ENCODE data around the gene HDAC9. TPM values are rescaled to one million over a fixed set of nuclear protein-coding genes. Genes with fewer than 3 reads are reported as not detected.

The HDAC9 gene
- total RNA-seq, 1 experiment from 2014 or later: 22.6 TPM

DNA sequence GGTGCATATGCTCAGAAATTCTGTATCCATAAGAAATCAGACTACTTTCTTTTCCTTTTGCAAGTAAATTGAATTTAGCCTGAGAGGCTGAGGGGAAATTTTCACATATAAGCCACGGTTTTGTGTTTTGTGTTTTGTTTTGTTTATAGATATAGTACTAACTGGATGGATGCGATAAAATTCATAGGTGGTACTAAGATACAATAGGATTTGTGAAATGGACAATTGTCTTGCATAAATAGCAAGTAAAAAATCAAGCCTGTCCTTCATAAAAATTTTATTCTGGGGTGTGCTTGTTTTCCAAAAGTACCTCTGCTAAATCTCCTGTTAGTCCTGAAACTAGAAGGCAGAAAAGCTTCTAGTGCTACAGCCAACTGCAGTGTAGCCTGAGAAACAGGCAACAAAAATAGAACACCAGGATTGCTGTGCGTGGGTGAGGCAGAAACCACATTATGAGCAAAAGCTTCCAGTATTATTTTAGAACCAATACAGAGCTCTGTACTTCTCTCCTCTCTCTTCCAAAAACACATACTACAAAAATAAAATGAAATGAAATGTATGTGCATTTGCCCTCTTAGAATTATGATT is 634 bp upstream of the HDAC9 start:
- DNase-seq (ENCODE audit: low read depth): peak; percentile 55

DNA sequence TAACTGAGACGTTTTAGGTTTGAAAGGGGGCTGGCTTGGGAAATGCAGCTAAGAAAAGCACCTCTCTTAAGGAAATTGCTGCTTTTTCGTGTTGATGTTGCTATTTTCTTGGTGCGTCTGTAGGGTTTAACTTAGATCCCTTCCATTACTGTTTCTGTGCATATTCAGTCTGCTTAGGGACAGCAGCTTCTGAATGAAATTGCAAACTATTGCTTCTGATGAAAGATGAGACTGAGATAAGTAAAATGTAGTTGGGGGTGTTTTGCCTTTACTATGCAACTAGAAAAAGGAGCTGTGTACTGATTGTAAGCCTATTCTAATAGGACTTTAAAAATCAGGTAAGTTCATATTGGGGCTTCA is 772 bp downstream of the HDAC9 start:
- DNase-seq (ENCODE audit: low read depth): no peak

DNA sequence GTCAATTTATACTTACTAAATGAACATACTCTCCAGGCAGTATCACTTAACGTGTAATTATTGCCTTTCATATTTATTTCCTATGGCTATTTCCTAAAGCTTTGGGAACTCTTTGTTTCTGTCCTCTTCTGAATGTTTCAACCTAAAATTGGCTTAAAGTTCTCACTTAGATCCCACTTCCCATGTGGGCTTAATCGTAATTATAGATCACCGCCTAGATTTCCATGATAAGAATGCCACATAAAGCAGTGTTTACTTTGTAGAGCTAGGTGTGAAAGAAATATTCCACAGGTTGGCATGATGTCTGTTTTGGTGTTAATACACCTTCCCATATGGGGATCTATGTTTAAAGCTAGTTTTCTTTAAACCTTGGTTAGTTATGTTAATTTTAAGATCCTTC is 1.5 kb downstream of the HDAC9 start:
- no peak for DNase-seq (ENCODE audit: low read depth)

DNA sequence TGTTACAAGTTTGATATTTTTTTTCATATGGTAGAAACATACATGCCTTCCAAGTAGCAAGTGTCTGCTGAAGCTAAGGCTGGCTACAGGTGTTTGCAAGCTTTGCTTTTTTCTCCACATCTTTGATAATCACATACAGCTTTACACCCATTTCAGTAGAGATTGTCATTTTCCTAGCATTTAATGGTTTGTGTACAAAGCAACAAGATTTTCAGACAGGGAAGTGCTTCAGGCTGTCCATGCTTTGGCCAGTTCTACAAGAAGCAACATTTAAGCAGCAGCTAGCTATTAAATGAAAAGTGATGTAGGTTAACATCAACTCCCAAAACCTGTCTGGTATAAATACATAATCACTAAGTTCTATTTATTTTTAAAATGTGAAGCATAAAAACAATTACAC is 2.3 kb downstream of the HDAC9 start:
- no peak for DNase-seq (ENCODE audit: low read depth)

DNA sequence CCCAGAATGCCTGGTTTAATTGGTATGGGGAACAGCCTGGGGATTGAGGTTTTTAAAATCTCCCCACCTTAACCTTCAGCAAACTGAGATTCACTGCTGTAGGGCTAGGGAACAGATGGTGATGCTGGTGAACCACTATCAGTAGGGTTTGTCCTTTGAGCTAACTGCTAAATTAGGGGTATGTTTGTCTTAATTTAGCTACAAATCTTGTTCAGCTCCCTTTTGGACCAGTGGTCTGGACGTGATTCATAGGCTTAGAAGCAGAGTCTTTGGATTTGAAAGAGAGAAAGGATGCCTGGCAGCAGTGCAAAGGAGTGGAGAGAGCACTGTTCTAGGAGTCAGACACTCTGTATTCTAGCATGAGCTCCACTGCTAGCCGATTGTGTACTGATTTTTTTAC is 2.8 kb downstream of the HDAC9 start:
- no peak for DNase-seq (ENCODE audit: low read depth)

DNA sequence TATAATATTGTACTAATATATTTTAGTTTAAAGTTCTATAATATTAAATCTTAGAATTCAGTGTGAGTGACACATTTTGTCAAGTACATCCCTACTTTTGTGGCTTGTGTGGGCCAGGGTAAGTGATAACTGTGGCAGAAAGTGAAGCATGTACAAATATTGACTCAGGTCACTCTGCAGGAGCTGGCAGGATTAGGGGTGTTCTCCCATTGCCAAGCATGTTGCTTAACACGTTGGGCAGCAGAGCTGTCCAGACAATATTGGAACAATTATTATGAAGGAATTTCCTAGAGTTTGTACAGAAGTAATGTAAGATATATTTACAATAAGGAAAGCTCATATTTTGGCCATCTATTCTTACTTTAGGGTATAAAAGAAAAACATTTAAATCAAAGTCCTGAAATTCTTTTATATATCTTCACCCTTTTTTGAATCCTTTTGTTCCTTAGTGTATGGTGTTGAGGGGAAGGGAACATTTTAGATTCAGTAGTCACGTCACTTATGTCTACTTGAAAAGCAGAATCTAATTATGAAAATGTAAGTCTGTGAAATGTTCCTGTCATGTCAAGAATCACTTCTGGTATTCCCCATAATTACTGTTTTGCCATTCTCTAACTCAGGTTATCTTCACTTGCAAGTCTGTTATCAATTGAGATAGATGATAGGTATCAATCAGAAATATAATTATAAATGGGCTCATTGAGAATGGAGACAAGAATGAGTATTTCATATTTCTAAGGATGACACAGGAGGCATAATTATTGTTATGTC is 4.0 kb downstream of the HDAC9 start:
- DNase-seq (ENCODE audit: low read depth): peak; percentile 34

DNA sequence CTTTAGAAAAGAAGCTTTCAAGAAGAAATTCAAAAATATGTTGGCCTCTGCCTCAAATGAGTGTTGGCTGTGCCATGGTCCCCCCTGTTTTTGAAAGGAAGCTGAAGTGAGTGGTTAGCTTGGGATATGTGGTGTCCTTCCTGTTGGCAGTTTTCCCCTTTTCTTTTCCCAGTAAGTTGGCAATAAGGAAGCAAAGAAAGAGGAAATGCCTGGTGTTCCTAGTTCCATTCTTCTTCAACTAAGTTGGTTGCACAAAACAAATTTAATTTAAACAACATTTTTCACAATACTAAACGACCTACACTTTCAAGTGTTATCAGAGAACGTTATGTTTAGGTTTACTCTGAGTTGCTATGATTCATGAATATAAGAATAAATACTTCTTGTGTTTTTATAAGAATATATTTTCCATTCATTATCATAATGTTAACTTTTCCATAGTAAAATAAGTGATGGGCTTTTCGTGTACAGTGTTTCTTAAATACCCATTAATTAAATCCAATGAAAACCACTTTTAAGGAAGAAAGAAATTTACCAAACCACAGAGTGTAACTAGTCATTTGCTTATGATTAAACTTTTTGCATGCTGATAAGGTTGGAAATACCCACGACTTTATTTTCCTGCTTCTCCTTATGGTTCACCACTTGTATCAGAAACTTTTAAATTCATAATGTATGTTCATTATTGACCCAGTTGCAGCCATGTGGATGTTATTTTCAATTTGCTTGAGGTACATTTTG is 7.7 kb downstream of the HDAC9 start:
- peak; percentile 32 for DNase-seq (ENCODE audit: low read depth)

DNA sequence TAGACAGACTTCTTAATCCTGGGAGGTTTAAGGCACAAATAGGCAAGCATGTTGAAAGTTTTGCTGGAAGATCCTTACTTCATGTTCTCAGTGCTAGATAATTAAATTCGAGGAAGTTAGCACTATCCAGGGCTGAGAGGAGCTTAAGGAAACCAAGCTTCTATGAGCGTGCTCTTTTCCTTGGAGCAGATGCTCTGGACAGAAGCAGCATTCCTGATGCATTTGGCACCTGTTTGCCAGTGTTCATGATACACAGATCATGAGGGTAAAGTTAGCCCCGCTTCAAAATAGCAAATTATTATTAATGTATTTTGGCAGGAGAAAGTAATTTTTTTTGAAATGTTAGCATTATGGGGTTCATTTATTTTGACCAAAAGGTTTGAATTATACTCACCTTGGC is 9.4 kb downstream of the HDAC9 start:
- DNase-seq (ENCODE audit: low read depth): no peak

DNA sequence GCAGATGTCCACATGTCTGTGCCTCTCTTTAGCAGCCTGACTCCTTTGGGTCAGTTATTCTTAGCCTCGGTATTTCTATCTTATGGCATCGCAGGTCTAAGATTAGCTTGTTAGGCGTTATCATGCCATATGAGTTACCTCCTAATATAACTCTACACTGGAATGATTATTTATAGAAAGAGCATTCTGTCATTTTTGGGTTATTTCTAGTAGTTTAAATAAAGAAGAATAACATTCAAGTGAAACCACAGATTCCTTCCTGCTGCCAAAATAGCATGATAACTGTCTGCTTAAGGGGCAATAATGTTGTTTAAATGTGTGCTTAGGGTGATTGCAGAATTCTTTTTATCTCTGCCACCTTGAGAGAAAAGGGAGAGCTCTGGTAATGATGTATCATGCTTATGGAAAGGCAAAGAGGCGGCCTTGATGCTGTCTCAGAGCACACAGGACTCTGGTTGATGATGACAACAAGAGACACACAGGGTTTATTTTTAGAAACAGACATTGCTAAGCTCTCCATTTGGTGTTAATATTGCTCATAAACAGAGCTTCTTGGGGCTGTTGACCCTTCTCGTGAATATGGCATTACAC is 10.4 kb downstream of the HDAC9 start:
- DNase-seq (ENCODE audit: low read depth): peak; percentile 41

DNA sequence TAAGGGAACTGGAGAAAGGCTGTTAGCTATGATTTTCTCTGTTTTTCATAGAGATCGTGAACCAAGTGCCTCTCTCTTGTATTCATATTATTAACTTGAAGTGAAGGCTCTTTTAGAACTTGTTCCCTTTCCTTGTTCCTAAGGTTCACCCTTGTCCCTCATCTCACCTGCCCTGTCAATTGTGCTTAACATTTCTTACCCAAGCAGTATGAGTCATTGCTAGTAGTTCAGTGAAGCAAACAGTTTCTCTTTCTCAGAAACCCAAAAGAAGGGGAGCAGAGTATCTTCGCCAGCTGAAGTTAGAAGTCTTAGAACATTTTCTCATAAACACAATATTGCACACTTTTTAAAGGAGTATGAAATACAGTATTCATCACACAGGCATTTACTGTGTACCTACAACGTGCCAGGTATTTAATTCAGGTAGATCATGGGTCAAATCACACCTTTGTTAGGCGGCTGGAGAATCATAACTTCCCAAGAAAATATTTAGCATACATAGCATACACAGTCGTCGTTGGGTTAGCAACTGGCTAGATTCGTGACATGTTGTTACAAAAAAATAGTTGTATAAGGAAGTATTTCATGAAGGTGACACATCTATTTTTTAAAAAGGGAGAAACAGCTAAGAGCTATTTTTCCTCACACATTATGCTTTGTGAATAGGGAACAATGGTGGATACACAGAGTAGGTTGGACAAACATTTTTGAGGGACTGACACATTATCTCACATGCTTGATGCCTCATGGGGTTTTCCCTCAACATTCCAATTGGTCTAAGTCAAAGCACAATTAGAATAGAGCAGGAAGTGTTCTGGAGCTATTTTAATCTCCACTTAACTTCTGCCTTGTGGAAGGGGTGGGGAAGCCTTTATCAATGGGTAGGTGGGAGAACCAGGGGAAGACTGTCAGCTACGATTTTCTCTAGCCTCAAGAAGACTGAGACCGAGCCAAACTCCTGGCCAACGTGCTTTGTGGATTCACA is 13.2 kb downstream of the HDAC9 start:
- peak; percentile 97 for DNase-seq (ENCODE audit: low read depth)

DNA sequence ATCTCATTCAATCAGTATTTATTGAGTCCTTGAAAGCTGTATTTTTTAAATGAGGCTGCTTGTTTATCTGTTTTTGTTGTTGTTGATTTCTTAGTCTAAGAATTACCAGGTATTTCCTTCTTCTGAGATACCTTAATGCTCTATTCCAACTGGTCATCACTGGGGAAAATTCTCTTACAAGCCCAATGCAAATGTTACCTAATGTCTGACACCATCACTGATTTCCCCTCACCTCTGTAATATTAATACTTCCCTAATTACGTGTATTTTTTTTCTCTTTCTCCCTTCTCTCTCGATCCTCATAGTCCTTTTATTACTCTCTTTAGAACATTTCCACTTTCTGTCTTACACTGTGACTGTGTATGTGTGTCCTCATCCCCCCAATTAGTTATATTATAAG is 13.9 kb downstream of the HDAC9 start:
- DNase-seq (ENCODE audit: low read depth): peak; percentile 45

DNA sequence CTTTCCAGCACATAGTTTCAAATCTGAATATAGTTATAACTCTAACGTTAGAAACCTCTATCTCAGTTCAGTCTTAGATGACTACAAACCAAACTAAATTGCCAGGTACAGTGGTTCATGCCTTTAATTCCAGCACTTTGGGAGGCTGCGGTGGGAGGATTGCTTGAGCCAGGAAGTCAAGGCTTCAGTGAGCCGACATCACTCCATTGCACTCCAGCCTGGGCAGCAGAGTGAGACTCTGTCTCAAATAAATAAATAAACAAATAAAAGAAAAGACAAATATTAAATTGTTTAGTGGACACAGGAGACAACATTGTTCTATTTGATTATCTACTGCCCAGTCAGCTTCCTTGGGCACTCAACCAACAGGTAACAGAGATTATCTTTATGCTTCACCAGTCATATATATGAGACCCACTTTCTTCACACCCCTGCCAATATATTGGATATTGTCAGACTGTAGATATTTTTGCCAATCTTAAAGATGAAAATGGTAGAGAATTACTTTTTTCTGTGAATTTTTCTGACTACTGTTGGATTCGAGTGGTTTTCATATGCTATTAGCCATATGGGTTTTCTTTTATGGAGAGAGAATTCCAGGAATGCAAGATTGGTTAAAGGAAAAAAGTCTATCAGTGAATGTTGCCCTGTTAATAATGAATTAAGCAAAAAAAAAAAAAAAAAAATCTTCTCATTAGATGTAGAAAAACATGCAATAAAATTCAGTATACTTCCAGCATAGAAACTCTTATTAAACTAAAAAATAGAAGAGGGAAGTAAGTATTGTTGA is 16.0 kb downstream of the HDAC9 start:
- peak; percentile 49 for DNase-seq (ENCODE audit: low read depth)

DNA sequence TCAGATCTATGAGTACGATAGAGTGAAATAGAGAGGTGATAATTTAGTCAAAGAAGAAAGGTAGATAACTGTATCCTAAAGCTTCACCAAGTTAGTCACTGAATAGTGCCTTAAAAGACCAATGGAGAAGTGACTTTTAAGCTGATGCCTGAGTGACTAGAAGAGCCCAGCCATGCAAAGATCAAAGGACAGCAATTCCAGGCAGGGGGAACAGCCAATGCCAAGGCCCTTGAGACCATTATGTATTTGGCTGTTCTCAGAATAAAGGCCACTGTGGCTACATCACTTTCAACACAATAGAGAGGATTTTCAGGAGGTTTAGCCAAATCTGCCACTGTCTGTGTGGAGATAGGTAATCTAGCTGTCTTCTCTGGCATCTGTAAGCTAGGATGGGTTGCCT is 17.8 kb downstream of the HDAC9 start:
- no peak for DNase-seq (ENCODE audit: low read depth)

DNA sequence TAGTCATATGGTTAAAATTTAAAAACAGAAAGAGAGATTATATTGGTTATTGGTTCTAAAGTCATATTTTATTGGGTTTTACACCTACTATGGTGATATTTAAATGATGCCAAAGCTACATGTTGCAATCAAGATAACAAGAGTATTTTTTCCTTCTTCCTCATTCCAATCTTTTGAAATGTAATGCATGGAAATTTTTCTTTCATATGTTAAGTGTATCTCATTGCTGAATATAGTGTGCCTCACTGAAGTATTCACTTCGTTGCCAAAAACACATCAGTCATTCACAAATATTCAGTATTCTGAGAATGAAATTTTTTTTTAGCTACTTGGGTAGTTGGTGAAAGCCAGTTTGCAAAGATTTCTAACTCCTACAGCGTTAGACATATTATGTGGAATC is 19.5 kb downstream of the HDAC9 start:
- no peak for DNase-seq (ENCODE audit: low read depth)

DNA sequence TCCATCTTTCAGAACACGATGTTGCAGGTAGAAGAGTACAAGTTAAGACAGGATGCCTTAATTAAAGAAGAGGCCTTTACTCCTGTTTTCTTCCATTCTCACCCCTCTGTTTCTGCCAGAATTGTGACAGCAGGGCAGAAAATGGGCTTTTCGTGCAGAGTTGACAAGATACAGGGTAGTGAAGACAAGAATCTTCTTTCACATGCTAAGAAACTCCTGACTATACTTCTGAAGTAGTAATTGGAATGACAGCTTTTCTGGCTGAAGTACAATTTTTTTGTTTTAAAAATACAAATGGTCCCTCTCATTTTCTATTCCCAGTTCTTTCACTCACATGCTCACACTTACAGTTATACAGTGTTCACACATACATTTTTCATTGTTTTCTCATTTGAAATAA is 22.1 kb downstream of the HDAC9 start:
- no peak for DNase-seq (ENCODE audit: low read depth)

DNA sequence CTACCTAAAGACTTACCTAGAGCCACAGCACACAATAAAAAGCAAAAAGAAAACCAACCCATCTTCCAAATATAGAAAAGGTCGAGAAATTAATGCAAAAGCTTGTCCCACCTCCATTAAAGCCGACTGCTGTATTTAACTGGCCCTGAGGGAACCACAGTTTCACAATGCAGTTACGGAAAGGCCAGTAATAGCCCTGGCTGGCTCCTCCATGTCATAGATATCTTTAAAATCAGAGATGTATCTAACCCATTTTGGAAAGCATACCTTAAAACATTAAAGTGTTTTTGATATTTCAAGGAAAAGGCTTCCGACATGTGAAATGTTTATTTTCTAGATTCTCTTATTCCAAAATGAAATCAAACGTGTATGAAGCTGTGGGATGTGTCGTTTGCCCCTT is 23.0 kb downstream of the HDAC9 start:
- no peak for DNase-seq (ENCODE audit: low read depth)

DNA sequence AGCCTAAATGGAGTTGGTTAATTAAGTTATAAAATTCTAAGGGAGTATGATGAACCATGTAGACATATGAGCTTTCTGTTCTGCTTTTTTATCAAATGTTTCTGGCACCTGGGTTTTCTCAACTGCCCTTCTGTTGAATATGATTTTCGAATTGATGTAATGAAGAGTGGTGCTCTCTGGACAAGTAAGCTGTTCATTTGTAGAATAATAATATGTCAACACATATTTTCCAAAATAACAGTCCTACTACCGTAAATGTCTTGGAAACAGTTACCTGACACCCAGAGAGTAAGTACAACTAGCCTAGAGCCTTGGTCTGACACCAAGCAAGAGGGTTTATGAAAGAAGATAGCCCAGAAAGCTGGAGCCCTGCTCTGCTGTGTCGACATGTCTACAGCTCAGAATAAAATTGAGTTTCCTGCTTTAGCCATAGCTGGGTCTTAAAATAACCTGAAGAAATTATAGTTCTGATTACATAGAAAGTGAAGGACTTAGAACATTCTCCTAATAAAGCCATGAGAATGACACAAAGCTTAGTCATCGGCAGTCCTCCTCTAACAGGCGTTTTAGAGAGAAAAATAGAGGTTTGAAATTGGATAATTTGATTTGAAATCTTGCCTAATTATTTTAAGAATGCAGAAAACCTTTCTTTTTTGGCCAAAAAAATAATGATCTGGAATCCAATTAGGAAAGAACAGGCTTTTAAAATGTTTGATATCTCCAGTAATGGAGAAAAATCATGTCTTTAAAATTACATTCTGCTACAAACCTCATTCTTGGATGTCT is 25.1 kb downstream of the HDAC9 start:
- DNase-seq (ENCODE audit: low read depth): peak; percentile 68

DNA sequence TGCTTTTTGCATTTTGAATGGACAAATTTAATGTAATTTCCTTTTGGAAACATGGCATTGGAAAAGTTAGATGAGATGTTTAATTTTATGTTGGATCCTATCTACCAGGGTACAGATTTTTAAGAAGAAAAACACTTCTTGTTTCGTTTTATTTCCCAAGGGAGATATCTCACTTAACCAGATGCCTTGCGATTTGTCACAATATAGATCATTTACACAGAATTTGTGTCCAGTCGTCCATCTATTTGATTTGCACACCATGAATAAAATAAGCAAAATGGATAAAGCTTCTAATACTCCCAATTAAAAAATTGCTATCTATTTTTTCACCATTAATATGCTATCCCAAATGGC is 25.7 kb downstream of the HDAC9 start:
- no peak for DNase-seq (ENCODE audit: low read depth)

DNA sequence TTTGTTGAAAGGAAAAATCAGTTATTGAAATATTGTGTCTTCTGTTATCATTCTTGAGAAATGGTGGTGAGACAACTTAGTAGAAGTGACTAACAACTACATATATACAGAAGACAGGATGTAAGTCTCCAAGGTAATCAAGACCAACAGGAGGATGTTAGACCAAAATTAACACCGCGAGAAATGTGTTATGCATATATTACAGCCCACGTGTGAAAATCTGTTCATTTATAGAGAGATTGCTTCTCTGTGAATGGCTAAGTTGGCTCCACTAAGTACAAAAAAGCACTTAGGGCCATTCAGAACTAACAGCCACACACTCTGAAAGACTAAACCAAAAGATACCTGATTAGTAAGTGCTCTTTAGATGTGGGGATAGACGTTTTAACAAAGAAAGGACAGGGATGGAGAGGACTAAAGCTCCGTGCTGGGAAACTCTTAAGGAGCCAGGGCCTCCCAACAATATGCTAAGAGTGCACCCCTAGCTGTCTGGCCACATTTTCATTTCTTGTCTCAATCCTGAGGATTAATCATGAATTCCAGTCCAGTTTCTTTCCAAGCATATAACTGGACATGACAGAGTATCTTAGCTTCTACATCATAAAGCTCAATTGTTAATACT is 26.5 kb downstream of the HDAC9 start:
- no peak for DNase-seq (ENCODE audit: low read depth)

DNA sequence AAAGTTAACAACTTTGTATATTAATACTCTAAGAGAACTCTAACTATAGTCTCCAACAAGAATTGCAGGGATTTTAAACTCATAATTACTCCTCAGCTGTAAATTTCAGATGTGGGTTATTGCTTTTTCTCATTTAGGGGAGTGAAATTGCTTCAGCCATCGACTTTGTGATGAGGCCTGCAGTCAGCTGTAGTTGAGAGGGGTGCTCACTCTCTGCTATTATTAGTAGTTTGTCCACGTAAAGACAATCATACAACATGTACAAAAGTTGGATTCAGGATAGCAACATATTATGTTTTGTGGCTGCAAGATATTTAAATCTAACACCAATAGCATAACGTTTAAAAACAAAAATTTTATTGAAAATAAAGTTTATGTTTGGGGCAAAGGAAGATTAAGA is 28.7 kb downstream of the HDAC9 start:
- no peak for DNase-seq (ENCODE audit: low read depth)

Measured in Daoy (cell line).